Astrocyte (in vitro differentiated cells and primary cell): Measurements from ENCODE around the gene ZNF74. TPM values are rescaled to one million over a fixed set of nuclear protein-coding genes. Genes with fewer than 3 reads are reported as not detected.

ENCODE experiments used
- DNase-seq: peaks from one replicate; pipeline ENCODE4 v3.0.0-alpha.2; 2010; ENCODE audit warnings: low read depth
- FAIRE-seq: peaks from 2 replicates; lab custom pipeline; 2011; peaks lifted over from hg19 to GRCh38; lab: Jason Lieb, UNC
- H2AFZ ChIP-seq: 2 replicates; pipeline ENCODE4 v1.6.0; 2012; ENCODE audit warnings: low read depth, low read length, inconsistent platforms
- H3K27ac ChIP-seq: 2 replicates; pipeline ENCODE4 v1.5.1; 2011; ENCODE audit warnings: low read depth, low read length, inconsistent platforms
- H3K27me3 ChIP-seq: 2 replicates; pipeline ENCODE4 v1.6.0; 2011; ENCODE audit warnings: low read length, inconsistent platforms; ENCODE audit not compliant: insufficient read depth
- H3K36me3 ChIP-seq: 2 replicates; pipeline ENCODE4 v1.5.1; 2011; ENCODE audit warnings: low read length, inconsistent platforms; ENCODE audit not compliant: insufficient read depth
- H3K4me1 ChIP-seq: 2 replicates; pipeline ENCODE4 v1.5.1; 2011; ENCODE audit warnings: low read length, inconsistent platforms; ENCODE audit not compliant: insufficient read depth
- H3K4me2 ChIP-seq: 2 replicates; pipeline ENCODE4 v1.6.0; 2012; ENCODE audit warnings: low read length, inconsistent platforms
- H3K4me3 ChIP-seq: 2 replicates; pipeline ENCODE4 v1.5.1; 2011; ENCODE audit warnings: low read depth, mild to moderate bottlenecking, low read length, inconsistent platforms; ENCODE audit not compliant: insufficient read depth
- H3K79me2 ChIP-seq: 2 replicates; pipeline ENCODE4 v1.6.0; 2012; ENCODE audit warnings: mild to moderate bottlenecking, low read length, inconsistent platforms; ENCODE audit not compliant: insufficient read depth
- H3K9ac ChIP-seq: 2 replicates; pipeline ENCODE4 v1.6.0; 2012; ENCODE audit warnings: mild to moderate bottlenecking, low read length, inconsistent platforms
- H3K9me3 ChIP-seq: 2 replicates; pipeline ENCODE4 v1.5.1; 2012; ENCODE audit warnings: low read depth, mild to moderate bottlenecking, low read length, inconsistent platforms; ENCODE audit not compliant: insufficient read depth
- H4K20me1 ChIP-seq: 2 replicates; pipeline ENCODE4 v1.6.0; 2012; ENCODE audit warnings: low read length, inconsistent platforms; ENCODE audit not compliant: insufficient read depth
- H3K27ac Mint-ChIP-seq: one replicate; pipeline ENCODE4 v1.8.0; 2021; ENCODE audit warnings: mild to moderate bottlenecking, mixed read lengths; ENCODE audit not compliant: unreplicated experiment
- H3K27me3 Mint-ChIP-seq: one replicate; pipeline ENCODE4 v1.8.0; 2021; ENCODE audit warnings: low read depth, mixed read lengths; ENCODE audit not compliant: unreplicated experiment
- H3K36me3 Mint-ChIP-seq: one replicate; pipeline ENCODE4 v1.8.0; 2021; ENCODE audit warnings: low read depth, mixed read lengths; ENCODE audit not compliant: unreplicated experiment
- H3K4me1 Mint-ChIP-seq: one replicate; pipeline ENCODE4 v1.8.0; 2021; ENCODE audit warnings: low read depth, mixed read lengths; ENCODE audit not compliant: unreplicated experiment
- H3K4me3 Mint-ChIP-seq: one replicate; pipeline ENCODE4 v1.8.0; 2021; ENCODE audit warnings: mild to moderate bottlenecking, moderate library complexity, mixed read lengths; ENCODE audit not compliant: unreplicated experiment
- H3K9me3 Mint-ChIP-seq: one replicate; pipeline ENCODE4 v1.8.0; 2021; ENCODE audit warnings: mild to moderate bottlenecking, mixed read lengths; ENCODE audit not compliant: unreplicated experiment
- EZH2 ChIP-seq: IDR thresholded peaks from 2 replicates; pipeline ENCODE4 v1.6.1; 2012; ENCODE audit warnings: mild to moderate bottlenecking, low read length, inconsistent platforms; ENCODE audit not compliant: insufficient read depth
- total RNA-seq: library from RNA; stranded (reverse); gene quantifications from 2 replicates; pipeline ENCODE4 v1.2.1, GENCODE V29; 2021
- TF ChIP-seq, protein P1 (sequence below): IDR thresholded peaks from 2 replicates; pipeline ENCODE4 v1.5.1; 2011; ENCODE audit warnings: low read depth, mild to moderate bottlenecking, inconsistent platforms, low read length, moderate library complexity; ENCODE audit not compliant: insufficient read depth

ZNF74 gene
- total RNA-seq, 1 donor from 2014 or later, result 14.2 TPM

DNA sequence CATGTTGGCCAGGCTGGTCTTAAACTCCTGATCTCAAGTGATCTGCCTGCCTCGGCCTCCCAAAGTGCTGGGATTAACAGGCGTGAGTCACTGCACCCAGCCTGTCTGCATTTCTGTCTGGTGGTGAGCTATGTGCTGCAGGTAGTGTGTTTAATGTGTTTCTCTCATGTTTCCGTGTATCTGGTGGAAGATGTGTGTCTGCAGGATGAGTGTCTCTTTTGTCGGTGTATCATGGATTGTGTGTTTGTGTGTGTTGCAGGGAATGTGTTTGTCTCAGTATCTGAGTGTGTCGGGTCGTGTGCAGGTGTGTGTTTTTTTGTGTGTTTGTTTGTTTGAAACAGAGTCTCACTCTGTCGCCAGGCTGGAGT is 27.5 kb downstream of the ZNF74 start:
- TF ChIP-seq, protein P1, sequence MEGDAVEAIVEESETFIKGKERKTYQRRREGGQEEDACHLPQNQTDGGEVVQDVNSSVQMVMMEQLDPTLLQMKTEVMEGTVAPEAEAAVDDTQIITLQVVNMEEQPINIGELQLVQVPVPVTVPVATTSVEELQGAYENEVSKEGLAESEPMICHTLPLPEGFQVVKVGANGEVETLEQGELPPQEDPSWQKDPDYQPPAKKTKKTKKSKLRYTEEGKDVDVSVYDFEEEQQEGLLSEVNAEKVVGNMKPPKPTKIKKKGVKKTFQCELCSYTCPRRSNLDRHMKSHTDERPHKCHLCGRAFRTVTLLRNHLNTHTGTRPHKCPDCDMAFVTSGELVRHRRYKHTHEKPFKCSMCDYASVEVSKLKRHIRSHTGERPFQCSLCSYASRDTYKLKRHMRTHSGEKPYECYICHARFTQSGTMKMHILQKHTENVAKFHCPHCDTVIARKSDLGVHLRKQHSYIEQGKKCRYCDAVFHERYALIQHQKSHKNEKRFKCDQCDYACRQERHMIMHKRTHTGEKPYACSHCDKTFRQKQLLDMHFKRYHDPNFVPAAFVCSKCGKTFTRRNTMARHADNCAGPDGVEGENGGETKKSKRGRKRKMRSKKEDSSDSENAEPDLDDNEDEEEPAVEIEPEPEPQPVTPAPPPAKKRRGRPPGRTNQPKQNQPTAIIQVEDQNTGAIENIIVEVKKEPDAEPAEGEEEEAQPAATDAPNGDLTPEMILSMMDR, result no peak
- no peak for TF ChIP-seq EZH2
- DNase-seq, result no peak
- no peaks in the 10 kb centered on the region for H3K9me3 Mint-ChIP-seq
- Histone ChIP-seq H3K27me3 (no peaks in the 10 kb centered on the region), H3K36me3 (no peaks in the 10 kb centered on the region), H3K27ac (no peak overlapping the region), H3K4me1 (peaks cover 7% of the 10 kb centered on the region), H3K4me3 (no peak overlapping the region), H4K20me1 (peaks cover 25% of the 10 kb centered on the region), H3K9ac (no peak overlapping the region), H3K79me2 (no peaks in the 10 kb centered on the region), H3K4me2 (no peak overlapping the region), H2AFZ (no peak overlapping the region), H3K9me3 (no peaks in the 10 kb centered on the region)
- H3K27ac Mint-ChIP-seq, result no peak overlapping the region
- FAIRE-seq, result no peak
- H3K4me1 Mint-ChIP-seq, result peaks cover 2% of the 10 kb centered on the region
- peaks cover 3% of the 10 kb centered on the region for H3K36me3 Mint-ChIP-seq
- H3K27me3 Mint-ChIP-seq, result peaks cover 13% of the 10 kb centered on the region
- no peak overlapping the region for H3K4me3 Mint-ChIP-seq

DNA sequence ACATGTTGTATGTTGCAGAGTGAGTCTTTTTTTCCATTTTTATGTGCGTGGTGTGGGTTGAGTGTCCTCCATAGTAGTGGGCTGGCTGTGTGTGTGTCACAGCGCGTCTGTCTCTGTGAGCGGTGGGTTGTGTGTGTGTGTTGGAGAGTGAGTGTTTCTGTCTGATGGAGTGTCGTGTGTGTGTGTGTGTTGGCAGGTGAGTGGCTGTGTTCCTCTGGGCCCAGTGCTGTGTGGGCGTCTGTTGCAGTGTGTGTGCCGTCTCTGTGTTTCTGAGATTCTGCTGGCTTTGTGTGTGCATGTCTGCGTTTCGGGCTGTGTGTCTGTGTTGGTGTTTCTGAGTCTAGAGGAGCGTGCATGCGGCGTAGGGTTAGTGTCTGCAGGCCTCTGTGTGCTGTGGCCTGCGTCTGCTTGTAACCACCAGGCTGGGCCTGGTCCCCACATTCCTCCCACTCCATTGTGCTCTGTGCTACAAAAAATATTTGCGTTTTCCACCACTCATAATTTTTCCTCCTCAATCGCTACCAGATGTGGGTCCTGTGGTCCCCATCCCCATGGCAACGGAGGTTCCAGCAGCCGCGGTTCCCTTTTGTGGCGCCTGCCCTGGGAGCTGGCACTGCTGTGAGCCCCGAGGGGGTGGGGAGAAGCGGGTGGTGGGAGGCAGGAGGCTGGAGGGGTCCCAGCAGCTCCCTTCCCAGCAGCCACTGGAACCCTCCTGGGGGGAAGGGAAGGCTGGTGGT is 28.5 kb downstream of the ZNF74 start:
- no peak overlapping the region for H3K4me3 Mint-ChIP-seq
- H3K27me3 Mint-ChIP-seq, result peaks cover 21% of the 10 kb centered on the region
- Histone ChIP-seq H3K27ac (no peak overlapping the region), H3K9me3 (no peaks in the 10 kb centered on the region), H3K4me2 (peak overlapping the region; percentile 41), H3K79me2 (no peaks in the 10 kb centered on the region), H2AFZ (no peak overlapping the region), H3K4me3 (no peak overlapping the region), H3K9ac (no peak overlapping the region), H4K20me1 (peaks cover 33% of the 10 kb centered on the region), H3K36me3 (peaks cover 4% of the 10 kb centered on the region), H3K4me1 (peaks cover 7% of the 10 kb centered on the region), H3K27me3 (no peaks in the 10 kb centered on the region)
- no peak overlapping the region for H3K27ac Mint-ChIP-seq
- DNase-seq (peak; percentile 50), FAIRE-seq (no peak)
- H3K9me3 Mint-ChIP-seq, result no peaks in the 10 kb centered on the region
- TF ChIP-seq EZH2, result no peak
- TF ChIP-seq, protein P1, result no peak
- peaks cover 2% of the 10 kb centered on the region for H3K4me1 Mint-ChIP-seq
- peaks cover 10% of the 10 kb centered on the region for H3K36me3 Mint-ChIP-seq
